Sigmoid colon (tissue), 7 donors: Measurements from ENCODE around the gene EPAS1. TPM values are rescaled to one million over a fixed set of nuclear protein-coding genes. Genes with fewer than 3 reads are reported as not detected.

ENCODE experiments used
- DNase-seq: peaks from one replicate; pipeline ENCODE4 v3.0.0-alpha.2; 2019
- H3K27ac ChIP-seq, 4 donors: fragments of 200-600 bp; sonication (generic); one replicate each; pipeline ENCODE4 v1.5.1; 2016 to 2019; ENCODE audit warnings: mild to moderate bottlenecking in 1 of 4
- H3K27me3 ChIP-seq, 3 donors: fragments of 200-600 bp; sonication (generic); one replicate each; pipeline ENCODE4 v1.5.1; 2019; ENCODE audit warnings: mild to moderate bottlenecking in 1 of 3
- H3K36me3 ChIP-seq, 4 donors: fragments of 200-600 bp; sonication (generic); one replicate each; pipeline ENCODE4 v1.5.1; 2016 to 2019
- H3K4me1 ChIP-seq, 4 donors: fragments of 200-600 bp; sonication (generic); one replicate each; pipeline ENCODE4 v1.5.1; 2017 to 2019
- H3K4me3 ChIP-seq, 4 donors: fragments of 200-600 bp; sonication (generic); one replicate each; pipeline ENCODE4 v1.5.1; 2017 to 2019; ENCODE audit warnings: mild to moderate bottlenecking in 2 of 4, moderate library complexity in 1 of 4
- H3K9me3 ChIP-seq, 4 donors: fragments of 200-600 bp in 3 of 4; sonication (generic) in 3 of 4; one replicate each; pipeline versions ENCODE4 v1.5.1 to v1.6.1; 2013 to 2019
- CTCF ChIP-seq, 4 experiments: fragments of 450-650 bp in 3 of 4; fragments of 200-600 bp in 1 of 4; IDR thresholded peaks; one replicate each; pipeline ENCODE4 v1.5.1; 2016 to 2019; ENCODE audit warnings: antibody characterized with exemption in 4 of 4, mild to moderate bottlenecking in 3 of 4, moderate library complexity in 2 of 4
- EP300 ChIP-seq, 4 donors: sonication (generic); formaldehyde crosslinking; IDR thresholded peaks; one replicate each; pipeline ENCODE4 v1.6.1; 2017; ENCODE audit warnings: antibody characterized with exemption in 4 of 4
- POLR2A ChIP-seq, 2 donors: fragments of 450-650 bp; IDR thresholded peaks; one replicate each; pipeline ENCODE4 v1.6.1; 2016; ENCODE audit warnings: antibody characterized with exemption in 2 of 2, mild to moderate bottlenecking in 2 of 2, moderate library complexity in 2 of 2
- POLR2AphosphoS5 ChIP-seq, 4 donors: sonication (generic); formaldehyde crosslinking; IDR thresholded peaks; one replicate each; pipeline ENCODE4 v1.6.1; 2017; ENCODE audit warnings: antibody characterized with exemption in 4 of 4
- WGBS, 2 donors: extraction: QIAGEN DNeasy Blood & Tissue Kit; methylation state at CpG; one replicate each; pipeline ENCODE4 v1.1.7; 2013; 5-methylcytosine and 5-hydroxymethylcytosine counted together
- intact Hi-C: fragments of 100-400 bp; cut with DNase I; formaldehyde crosslinking; loops from one replicate; pipeline ENCODE4 v1.15.1; 2023
- polyA plus RNA-seq, 3 donors: library from polyadenylated mRNA; stranded (reverse); fragments of 200-250 nt; gene quantifications; one replicate each; pipeline ENCODE4 v1.2.3, GENCODE V29; 2013
- small RNA-seq, 3 donors: library from RNA; depleted of rRNA; stranded (forward); fragments of <200 nt; gene quantifications; one replicate each; pipeline ENCODE3, GENCODE V24; 2016
- total RNA-seq, 4 donors: library from RNA; depleted of rRNA; stranded (reverse); fragments of >200 nt; gene quantifications; one replicate each; pipeline ENCODE4 v1.1.0, GENCODE V29; 2016
- donor health status: healthy with polysubstance abuse.
- donor health status: Bipolar disorder and iron deficiency.
- donor health status: healthy.

Gene EPAS1
- total and polyA plus RNA-seq, 7 donors = 56.8 to 97.8 (median 62.2) TPM

- no peak overlapping the region for H3K27ac ChIP-seq
- intact Hi-C loops = no loop called here
Measured at GRCh38 chr2:46431481-46432235, 134.5 kb downstream of the EPAS1 start.

GRCh38 chr2:46434851-46435273 lies 137.7 kb downstream of the EPAS1 start:
- WGBS, 2 donors = 69 to 83% methylated on average over 3 of the region's 3 CpGs
- intact Hi-C loops = no loop called here

More at GRCh38 chr2:46431481-46432235, 134.5 kb downstream of the EPAS1 start:
- H3K27me3 ChIP-seq = no peaks in the 10 kb centered on the region
- DNase-seq = no peak
- H3K4me3 ChIP-seq = no peak overlapping the region
- H3K4me1 ChIP-seq = no peaks in the 10 kb centered on the region
- H3K36me3 ChIP-seq = no peaks in the 10 kb centered on the region
- H3K9me3 ChIP-seq = no peaks in the 10 kb centered on the region
- no peak for TF ChIP-seq CTCF (IDR thresholded peaks at IDR 0.05)
- TF ChIP-seq EP300 (IDR thresholded peaks at IDR 0.05) = no peak
- TF ChIP-seq POLR2AphosphoS5 (IDR thresholded peaks at IDR 0.05) = no peak
- TF ChIP-seq POLR2A (IDR thresholded peaks at IDR 0.05) = no peak
- 72 to 77% methylated on average over 5 of the region's 5 CpGs for WGBS, 2 donors

GRCh38 chr2:46435353-46435752 lies 138.1 kb downstream of the EPAS1 start:
- DNase-seq = no peak
- intact Hi-C loops = no loop called here
- Histone ChIP-seq H3K9me3 (no peaks in the 10 kb centered on the region), H3K4me1 (no peaks in the 10 kb centered on the region), H3K4me3 (no peak overlapping the region), H3K27ac (no peak overlapping the region), H3K27me3 (no peaks in the 10 kb centered on the region), H3K36me3 (no peaks in the 10 kb centered on the region)
- TF ChIP-seq EP300 (IDR thresholded peaks at IDR 0.05) = no peak

More at GRCh38 chr2:46434851-46435273, 137.7 kb downstream of the EPAS1 start:
- Histone ChIP-seq H3K4me1 (no peaks in the 10 kb centered on the region), H3K36me3 (no peaks in the 10 kb centered on the region), H3K27ac (no peak overlapping the region), H3K9me3 (no peaks in the 10 kb centered on the region), H3K27me3 (no peaks in the 10 kb centered on the region), H3K4me3 (no peak overlapping the region)
- no peak for TF ChIP-seq CTCF (IDR thresholded peaks at IDR 0.05)
- TF ChIP-seq POLR2AphosphoS5 (IDR thresholded peaks at IDR 0.05) = no peak
- no peak for TF ChIP-seq EP300 (IDR thresholded peaks at IDR 0.05)
- TF ChIP-seq POLR2A (IDR thresholded peaks at IDR 0.05) = no peak
- DNase-seq = no peak

- WGBS, 2 donors = 79 to 83% methylated on average over 4 of the region's 4 CpGs
- Histone ChIP-seq H3K27me3 (no peaks in the 10 kb centered on the region), H3K4me1 (no peaks in the 10 kb centered on the region), H3K27ac (no peak overlapping the region), H3K9me3 (no peaks in the 10 kb centered on the region), H3K4me3 (no peak overlapping the region), H3K36me3 (no peaks in the 10 kb centered on the region)
- no peak for TF ChIP-seq POLR2A (IDR thresholded peaks at IDR 0.05)
- no peak for TF ChIP-seq CTCF (IDR thresholded peaks at IDR 0.05)
- DNase-seq = no peak
- intact Hi-C loops = no loop called here
Measured at GRCh38 chr2:46435796-46436360, 138.7 kb downstream of the EPAS1 start.

Small RNA genes lying within 50 kb of the gene (small RNA-seq; reads per million reads assigned to genes)
- 0 reads per million in 3 donors for gene RF00017

Other genes with a start within 250 kb of the EPAS1 start
- not detected for gene TMEM247, start 182.2 kb downstream of the EPAS1 start, total RNA-seq
- not detected for gene TMEM247, start 182.2 kb downstream of the EPAS1 start, polyA plus RNA-seq
- gene RHOQ, start 245.1 kb downstream of the EPAS1 start, total RNA-seq = 100 to 1,000 TPM; 124 to 146 (median 136) TPM
- 10 to 100 TPM; 17.1 to 37.2 (median 24.7) TPM for gene RHOQ, start 245.1 kb downstream of the EPAS1 start, polyA plus RNA-seq
- gene ATP6V1E2, start 245.2 kb downstream of the EPAS1 start, total RNA-seq = 1 to 10 TPM; 1.9 to 7.1 (median 3.6) TPM
- gene ATP6V1E2, start 245.2 kb downstream of the EPAS1 start, polyA plus RNA-seq = 1 to 10 TPM; 1.8 to 4.3 (median 2.1) TPM